Caco-2 (cell line): ENCODE data around the gene ACSS1. TPM values are rescaled to one million over a fixed set of nuclear protein-coding genes. Genes with fewer than 3 reads are reported as not detected.

Source experiments
- BruUV-seq: library from RNA; stranded (reverse); fragments of 400-500 nt; replicated peaks from 2 replicates; lab custom pipeline; 2021; lab: Mats Ljungman, UMichigan
- CTCF ChIA-PET: fragments of 300-600 bp; sonication (Branson Sonifier 250); formaldehyde crosslinking; loops from one replicate; lab custom pipeline; 2022; ENCODE audit warnings: antibody characterized with exemption; lab: Charles Lee
- POLR2A ChIA-PET: fragments of 300-600 bp; sonication (Branson Sonifier 250); formaldehyde crosslinking; loops from one replicate; lab custom pipeline; 2022; ENCODE audit warnings: antibody characterized with exemption; lab: Charles Lee
- DNase-seq, 2 experiments: peaks; one replicate each; pipeline versions ENCODE4 v3.0.0 to v3.0.0-alpha.2; 2020 to 2022
- H3K27me3 ChIP-seq: replicated peaks from 2 replicates; pipeline ENCODE4 v1.6.0; 2011; ENCODE audit warnings: low read length; ENCODE audit not compliant: control insufficient read depth, insufficient read depth
- H3K36me3 ChIP-seq: 2 replicates; pipeline ENCODE4 v1.5.1; 2011; ENCODE audit warnings: low read length; ENCODE audit not compliant: control insufficient read depth, insufficient read depth
- H3K4me1 ChIP-seq: fragments of 250-450 bp; sonication (Bioruptor Pico); 2 replicates; pipeline ENCODE4 v1.5.1; 2020; ENCODE audit warnings: mild to moderate bottlenecking
- H3K4me3 ChIP-seq: 2 replicates; pipeline ENCODE4 v1.5.1; 2011; ENCODE audit warnings: low read depth, mild to moderate bottlenecking, control low read depth, low read length
- H3K9me3 ChIP-seq: fragments of 250-450 bp; sonication (Bioruptor Pico); 2 replicates; pipeline ENCODE4 v1.5.1; 2020; ENCODE audit warnings: mild to moderate bottlenecking, moderate library complexity
- H3K27ac Mint-ChIP-seq: one replicate; pipeline ENCODE4 v1.8.0; 2022; ENCODE audit warnings: mixed read lengths; ENCODE audit not compliant: unreplicated experiment
- H3K27me3 Mint-ChIP-seq: one replicate; pipeline ENCODE4 v1.8.0; 2022; ENCODE audit warnings: mixed read lengths; ENCODE audit not compliant: insufficient read depth, unreplicated experiment
- H3K36me3 Mint-ChIP-seq: one replicate; pipeline ENCODE4 v1.8.0; 2022; ENCODE audit warnings: mild to moderate bottlenecking, mixed read lengths; ENCODE audit not compliant: insufficient read depth, unreplicated experiment
- H3K4me1 Mint-ChIP-seq: one replicate; pipeline ENCODE4 v1.8.0; 2022; ENCODE audit warnings: low read depth, mixed read lengths; ENCODE audit not compliant: unreplicated experiment
- H3K4me3 Mint-ChIP-seq: one replicate; pipeline ENCODE4 v1.8.0; 2022; ENCODE audit warnings: mild to moderate bottlenecking, moderate library complexity, mixed read lengths; ENCODE audit not compliant: unreplicated experiment
- H3K9me3 Mint-ChIP-seq: one replicate; pipeline ENCODE4 v1.8.0; 2022; ENCODE audit warnings: mixed read lengths; ENCODE audit not compliant: unreplicated experiment
- intact Hi-C: fragments of 100-400 bp; cut with micrococcal nuclease; formaldehyde crosslinking; loops from one replicate; pipeline ENCODE4 v1.10.0; 2022; ENCODE audit not compliant: unreplicated experiment
- total RNA-seq: library from RNA; stranded (reverse); gene quantifications from 2 replicates; pipeline ENCODE4 v1.2.3, GENCODE V29; 2022
- TF ChIP-seq, protein P1 (sequence below), 2 experiments: fragments of 200-600 bp in 1 of 2; IDR thresholded peaks; 1 replicate in 1 of 2; 2 replicates in 1 of 2; pipeline versions ENCODE4 v1.5.1 to v1.8.0; 2011 to 2022; ENCODE audit warnings: antibody characterized with exemption in 1 of 2, control low read depth in 1 of 2, inconsistent platforms in 1 of 2, low read depth in 1 of 2, low read length in 1 of 2, mild to moderate bottlenecking in 1 of 2, moderate library complexity in 1 of 2; ENCODE audit not compliant: insufficient read depth in 1 of 2, severe bottlenecking in 1 of 2, unreplicated experiment in 1 of 2

The ACSS1 gene
- total RNA-seq, 1 experiment from 2014 or later, result 113 TPM

DNA sequence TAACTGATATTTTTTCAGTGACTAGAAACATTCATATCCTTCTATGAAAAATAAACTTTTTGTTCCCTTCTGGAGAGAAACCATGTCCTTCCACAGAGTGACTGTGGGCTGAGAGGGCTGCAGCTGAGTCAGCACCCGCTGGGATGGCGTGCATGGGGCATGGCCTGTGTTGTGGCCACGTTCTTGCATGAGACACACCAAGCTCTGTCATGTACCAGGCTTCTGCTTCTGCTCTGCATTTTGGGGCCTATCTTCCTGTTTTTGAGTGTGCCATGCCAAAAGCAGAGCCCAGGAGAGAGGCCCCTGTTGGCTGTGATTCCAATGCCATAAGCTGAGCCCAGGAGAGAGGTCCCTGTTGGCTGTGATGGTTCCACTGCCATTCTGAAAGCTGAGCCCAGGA lies 76.1 kb downstream of the ACSS1 start:
- no peak overlapping the region for H3K4me3 Mint-ChIP-seq
- Histone ChIP-seq H3K36me3 (peaks cover 7% of the 10 kb centered on the region), H3K27me3 (no peaks in the 10 kb centered on the region), H3K4me3 (no peak overlapping the region), H3K4me1 (no peaks in the 10 kb centered on the region), H3K9me3 (no peaks in the 10 kb centered on the region)
- BruUV-seq, result no TSS peak
- POLR2A ChIA-PET, result no interaction called here
- CTCF ChIA-PET, result no interaction called here
- TF ChIP-seq, protein P1, sequence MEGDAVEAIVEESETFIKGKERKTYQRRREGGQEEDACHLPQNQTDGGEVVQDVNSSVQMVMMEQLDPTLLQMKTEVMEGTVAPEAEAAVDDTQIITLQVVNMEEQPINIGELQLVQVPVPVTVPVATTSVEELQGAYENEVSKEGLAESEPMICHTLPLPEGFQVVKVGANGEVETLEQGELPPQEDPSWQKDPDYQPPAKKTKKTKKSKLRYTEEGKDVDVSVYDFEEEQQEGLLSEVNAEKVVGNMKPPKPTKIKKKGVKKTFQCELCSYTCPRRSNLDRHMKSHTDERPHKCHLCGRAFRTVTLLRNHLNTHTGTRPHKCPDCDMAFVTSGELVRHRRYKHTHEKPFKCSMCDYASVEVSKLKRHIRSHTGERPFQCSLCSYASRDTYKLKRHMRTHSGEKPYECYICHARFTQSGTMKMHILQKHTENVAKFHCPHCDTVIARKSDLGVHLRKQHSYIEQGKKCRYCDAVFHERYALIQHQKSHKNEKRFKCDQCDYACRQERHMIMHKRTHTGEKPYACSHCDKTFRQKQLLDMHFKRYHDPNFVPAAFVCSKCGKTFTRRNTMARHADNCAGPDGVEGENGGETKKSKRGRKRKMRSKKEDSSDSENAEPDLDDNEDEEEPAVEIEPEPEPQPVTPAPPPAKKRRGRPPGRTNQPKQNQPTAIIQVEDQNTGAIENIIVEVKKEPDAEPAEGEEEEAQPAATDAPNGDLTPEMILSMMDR (IDR thresholded peaks at IDR 0.05; ENCODE audit: insufficient read depth in 1 of 2, low read depth in 1 of 2, low read length in 1 of 2, severe bottlenecking in 1 of 2, unreplicated experiment in 1 of 2), result no peak
- H3K36me3 Mint-ChIP-seq, result peaks cover 49% of the 10 kb centered on the region
- DNase-seq, result no peak
- H3K4me1 Mint-ChIP-seq, result no peaks in the 10 kb centered on the region
- no peaks in the 10 kb centered on the region for H3K27me3 Mint-ChIP-seq
- H3K9me3 Mint-ChIP-seq, result peaks cover 20% of the 10 kb centered on the region
- H3K27ac Mint-ChIP-seq, result no peak overlapping the region
- intact Hi-C loops, result no loop called here

DNA sequence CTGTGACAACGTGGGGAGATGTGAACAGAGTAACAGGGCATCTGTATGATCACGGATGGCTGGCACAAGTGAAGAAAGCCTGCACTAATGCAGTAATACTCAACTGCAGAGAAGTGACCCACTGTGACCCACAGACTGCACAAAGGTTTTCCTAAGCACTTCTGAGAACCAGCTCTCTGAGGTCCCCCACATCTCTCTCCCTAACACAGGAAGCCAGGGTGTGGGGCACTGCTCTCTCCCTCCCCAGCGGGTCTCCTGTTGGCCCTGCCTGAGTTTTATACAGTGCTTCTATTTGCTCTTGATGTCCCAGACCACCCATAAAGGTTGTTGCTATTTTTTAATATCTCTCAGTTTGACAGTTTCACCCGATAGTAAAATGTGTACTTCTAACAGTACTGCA lies 76.7 kb downstream of the ACSS1 start:
- H3K4me3 ChIP-seq, result no peak overlapping the region
- H3K36me3 Mint-ChIP-seq, result peaks cover 49% of the 10 kb centered on the region
- H3K27me3 Mint-ChIP-seq, result no peaks in the 10 kb centered on the region
- H3K4me3 Mint-ChIP-seq, result no peak overlapping the region
- ChIA-PET POLR2A (no interaction called here), CTCF (no interaction called here)
- H3K4me1 Mint-ChIP-seq, result no peaks in the 10 kb centered on the region
- BruUV-seq, result no TSS peak
- H3K27ac Mint-ChIP-seq, result no peak overlapping the region
- DNase-seq, result no peak
- H3K36me3 ChIP-seq, result peaks cover 7% of the 10 kb centered on the region
- intact Hi-C loops, result no loop called here
- TF ChIP-seq, protein P1 (IDR thresholded peaks at IDR 0.05; ENCODE audit: insufficient read depth in 1 of 2, low read depth in 1 of 2, low read length in 1 of 2, severe bottlenecking in 1 of 2, unreplicated experiment in 1 of 2), result no peak
- no peaks in the 10 kb centered on the region for H3K9me3 ChIP-seq
- no peaks in the 10 kb centered on the region for H3K27me3 ChIP-seq
- peaks cover 23% of the 10 kb centered on the region for H3K9me3 Mint-ChIP-seq
- no peaks in the 10 kb centered on the region for H3K4me1 ChIP-seq

DNA sequence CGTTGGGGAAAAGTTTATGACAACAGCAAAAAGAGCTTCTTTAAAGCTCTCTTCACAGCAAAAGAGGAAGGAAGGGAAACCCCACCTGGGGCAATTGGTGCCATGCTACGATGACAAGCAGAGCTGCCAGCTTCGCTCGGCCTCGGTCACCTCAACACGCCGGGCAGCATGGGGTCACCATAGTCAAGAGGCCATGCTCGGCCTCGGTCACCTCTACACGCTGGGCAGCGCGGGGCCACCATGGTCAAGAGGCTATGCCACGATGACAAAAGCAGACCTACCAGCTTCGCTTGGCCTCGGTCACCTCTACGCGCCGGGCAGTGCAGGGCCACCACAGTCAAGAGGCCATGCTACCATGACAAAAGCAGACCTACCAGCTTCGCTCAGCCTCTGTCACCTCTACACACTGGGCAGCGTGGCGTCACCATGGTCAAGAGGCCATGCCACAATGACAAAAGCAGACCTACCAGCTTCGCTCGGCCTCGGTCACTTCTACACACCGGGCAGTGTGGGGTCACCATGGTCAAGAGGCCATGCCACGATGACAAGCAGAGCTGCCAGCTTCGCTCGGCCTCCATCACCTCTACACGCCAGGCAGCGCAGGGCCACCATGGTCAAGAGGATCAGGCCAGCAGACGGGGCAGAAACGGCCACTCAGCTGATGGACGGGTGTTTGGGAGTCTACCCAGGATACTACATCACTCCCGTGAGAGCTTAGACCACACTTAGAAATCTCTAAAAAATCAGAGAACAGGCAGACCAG lies 77.5 kb downstream of the ACSS1 start:
- H3K36me3 ChIP-seq, result peaks cover 7% of the 10 kb centered on the region
- no peaks in the 10 kb centered on the region for H3K4me1 ChIP-seq
- POLR2A ChIA-PET, result no interaction called here
- intact Hi-C loops, result no loop called here
- no peaks in the 10 kb centered on the region for H3K27me3 Mint-ChIP-seq
- no peak overlapping the region for H3K4me3 ChIP-seq
- 0 out of 2 replicates have a peak, but pooled peaks cover 3% of the 10 kb centered on the region for H3K9me3 ChIP-seq
- no peak overlapping the region for H3K4me3 Mint-ChIP-seq
- peaks cover 31% of the 10 kb centered on the region for H3K9me3 Mint-ChIP-seq
- no peaks in the 10 kb centered on the region for H3K27me3 ChIP-seq
- BruUV-seq, result no TSS peak
- TF ChIP-seq, protein P1 (IDR thresholded peaks at IDR 0.05; ENCODE audit: insufficient read depth in 1 of 2, low read depth in 1 of 2, low read length in 1 of 2, severe bottlenecking in 1 of 2, unreplicated experiment in 1 of 2), result no peak
- peaks cover 49% of the 10 kb centered on the region for H3K36me3 Mint-ChIP-seq
- no peak for DNase-seq
- CTCF ChIA-PET, result no interaction called here
- no peaks in the 10 kb centered on the region for H3K4me1 Mint-ChIP-seq
- peak overlapping the region; percentile 56 for H3K27ac Mint-ChIP-seq
